ENCODE data around the gene SF3B2.
"Not testable (repeated sequence)": the region's sequence is repeated elsewhere in the genome, so short reads cannot be mapped to it uniquely, and the experiment has no call there.

The SF3B2 gene

GRCh38 chr11:66015936-66016792 is 36.0 kb upstream of the SF3B2 start:
- Histone ChIP-seq H3K4me3 (no peak overlapping the region), H3K27ac (peak overlapping the region in 1 of 21 experiments; percentile 7)

- H3K4me3 ChIP-seq = no peak overlapping the region
- H3K27ac ChIP-seq = peak overlapping the region in 1 of 21 experiments; percentile 7
These were observed 35.4 kb upstream of the SF3B2 start for GRCh38 chr11:66016793-66017177.

- peak overlapping the region in 1 of 21 experiments; percentile 7 for H3K27ac ChIP-seq
- no peak overlapping the region for H3K4me3 ChIP-seq
These were observed 34.8 kb upstream of the SF3B2 start for GRCh38 chr11:66017321-66017720.

- Histone ChIP-seq H3K4me3 (no peak overlapping the region), H3K27ac (peak overlapping the region in 2 of 21 experiments; percentile 33 to 55)
These were observed 32.0 kb upstream of the SF3B2 start for GRCh38 chr11:66020212-66020611.

GRCh38 chr11:66020618-66021357 is 31.4 kb upstream of the SF3B2 start:
- Histone ChIP-seq H3K27ac (peak overlapping the region in 5 of 21 experiments; percentile 11 to 58 (median 33)), H3K4me3 (no peak overlapping the region)

GRCh38 chr11:66022401-66023185 is 29.6 kb upstream of the SF3B2 start:
- Histone ChIP-seq H3K4me3 (peak overlapping the region in 1 of 7 experiments; percentile 3), H3K27ac (peak overlapping the region in 1 of 21 experiments; percentile 8)

GRCh38 chr11:66023186-66023440 is 29.1 kb upstream of the SF3B2 start:
- not testable (repeated sequence) for H3K27ac ChIP-seq, H3K4me3 ChIP-seq

GRCh38 chr11:66026017-66026529 is 26.1 kb upstream of the SF3B2 start, which contains the start of gene CATSPER1:
Gene CATSPER1 (minus strand): TSS chr11:66026479. CDS start chr11:66026379, 100 bp downstream.
- Histone ChIP-seq H3K27ac (no peak within 1 kb of the TSS), H3K4me3 (no peak within 1 kb of the TSS)

- Histone ChIP-seq H3K4me3 (no peak overlapping the region), H3K27ac (no peak overlapping the region)
These were observed 19.0 kb upstream of the SF3B2 start for GRCh38 chr11:66032957-66033735.

- Histone ChIP-seq H3K27ac (no peak overlapping the region), H3K4me3 (no peak overlapping the region)
These were observed 16.4 kb upstream of the SF3B2 start for GRCh38 chr11:66035653-66036333.

GRCh38 chr11:66036334-66036710 is 15.8 kb upstream of the SF3B2 start:
- Histone ChIP-seq H3K27ac (no peak overlapping the region), H3K4me3 (no peak overlapping the region)

- no peak overlapping the region for H3K27ac ChIP-seq
- no peak overlapping the region for H3K4me3 ChIP-seq
These were observed 14.8 kb upstream of the SF3B2 start for GRCh38 chr11:66037327-66037726.

GRCh38 chr11:66039765-66040164 is 12.4 kb upstream of the SF3B2 start:
- H3K4me3 ChIP-seq = no peak overlapping the region

GRCh38 chr11:66042227-66042995 is 9.8 kb upstream of the SF3B2 start:
- no peak overlapping the region for H3K4me3 ChIP-seq
- no peak overlapping the region for H3K27ac ChIP-seq

More at GRCh38 chr11:66039765-66040164, 12.4 kb upstream of the SF3B2 start:
- H3K27ac ChIP-seq = no peak overlapping the region

GRCh38 chr11:66042996-66043906 is 8.9 kb upstream of the SF3B2 start:
- Histone ChIP-seq H3K27ac (no peak overlapping the region), H3K4me3 (no peak overlapping the region)

- Histone ChIP-seq H3K4me3 (no peak overlapping the region), H3K27ac (no peak overlapping the region)
These were observed 7.4 kb upstream of the SF3B2 start for GRCh38 chr11:66044757-66045156.

- Histone ChIP-seq H3K4me3 (no peak overlapping the region), H3K27ac (no peak overlapping the region)
These were observed 7.0 kb upstream of the SF3B2 start for GRCh38 chr11:66045177-66045639.

All from skin epidermis (tissue), 12 donors.